Stimulated activated CD4-positive, alpha-beta T cell treated with anti-CD3 and anti-CD28 coated beads, Interleukin-4, amount 100 ng/mL, for 48 hours (primary cell): ENCODE results near the gene CFAP61.

Source experiments
- DNase-seq, 2 donors: peaks; one replicate each; pipeline ENCODE4 v3.0.0-alpha.2; 2020; ENCODE audit warnings: low read depth in 2 of 2

The CFAP61 gene

DNA sequence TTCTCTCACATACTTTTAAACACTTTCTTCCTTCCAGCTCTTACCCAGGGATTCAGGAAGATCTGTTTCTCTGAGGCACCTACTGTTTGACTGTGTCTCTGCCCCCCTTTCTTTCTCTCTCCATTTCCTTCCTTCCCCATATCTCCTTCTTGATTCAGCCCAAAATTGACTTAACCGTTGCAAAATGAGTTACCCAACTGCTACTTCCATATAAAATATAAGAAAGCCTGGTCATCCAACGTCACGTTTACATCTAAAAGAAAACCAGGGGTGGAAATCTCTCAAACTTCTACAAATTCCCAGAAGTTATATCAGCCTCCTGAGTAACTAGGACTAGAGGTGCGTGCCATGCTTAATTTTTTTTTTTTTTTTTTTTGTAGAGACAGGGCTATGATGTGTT lies 220.4 kb downstream of the CFAP61 start:
- no peak for DNase-seq

GRCh38 chr20:20273286-20273685 lies 221.0 kb downstream of the CFAP61 start:
- no peak for DNase-seq

GRCh38 chr20:20274821-20275220 lies 222.5 kb downstream of the CFAP61 start:
- no peak for DNase-seq

DNA sequence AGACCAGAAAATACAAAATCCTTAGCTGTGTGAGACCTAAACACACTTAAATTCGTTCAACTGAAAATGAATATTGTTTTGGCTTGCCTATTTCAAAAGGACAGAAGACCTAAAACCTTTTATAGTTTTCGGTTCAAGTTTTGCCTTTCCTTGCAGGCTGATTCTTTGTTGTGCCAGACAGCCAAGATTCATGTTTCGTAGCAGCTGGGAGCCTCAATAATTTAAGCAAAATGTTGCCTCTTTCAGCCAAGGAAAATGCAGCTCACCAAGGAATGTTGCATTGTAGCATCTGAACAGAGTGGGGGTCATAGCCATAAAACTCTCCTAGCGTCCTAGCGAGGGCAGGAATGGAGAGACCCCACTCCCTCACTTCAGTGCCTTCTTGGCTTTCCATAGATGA lies 223.3 kb downstream of the CFAP61 start:
- DNase-seq = no peak

DNA sequence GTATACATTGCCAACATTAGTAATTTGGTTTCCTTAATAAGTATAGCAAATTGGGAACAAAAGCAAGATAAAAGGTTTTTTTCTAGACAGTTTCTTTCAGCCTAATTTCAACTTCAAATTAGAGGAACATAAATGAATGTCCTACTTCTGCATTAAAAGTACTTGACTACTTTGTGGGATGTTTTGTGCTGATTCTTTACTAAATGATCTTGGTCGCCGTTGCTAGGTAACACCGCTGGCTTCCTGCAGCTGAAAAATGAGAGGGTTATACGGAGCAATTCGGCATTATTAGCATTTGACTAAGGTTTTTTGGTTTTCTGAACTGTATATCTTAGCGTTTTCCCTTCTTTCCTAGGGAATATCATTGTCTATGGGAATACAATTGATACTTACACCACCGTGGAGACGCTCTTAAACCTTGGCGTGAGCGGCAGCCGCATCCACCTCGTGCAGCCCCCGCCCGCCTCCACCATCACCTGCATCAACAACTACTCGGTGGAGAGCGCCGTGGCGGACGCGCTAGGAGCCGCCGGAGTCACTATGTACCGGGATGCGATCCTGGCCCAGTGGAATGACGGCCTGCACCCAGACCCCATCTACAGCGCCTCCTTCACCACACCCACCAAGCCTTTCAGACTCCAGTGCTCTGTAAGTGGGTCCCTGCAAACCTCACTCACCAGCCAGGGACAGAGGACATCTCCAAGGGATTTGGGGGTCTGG lies 224.6 kb downstream of the CFAP61 start:
- DNase-seq = no peak

DNA sequence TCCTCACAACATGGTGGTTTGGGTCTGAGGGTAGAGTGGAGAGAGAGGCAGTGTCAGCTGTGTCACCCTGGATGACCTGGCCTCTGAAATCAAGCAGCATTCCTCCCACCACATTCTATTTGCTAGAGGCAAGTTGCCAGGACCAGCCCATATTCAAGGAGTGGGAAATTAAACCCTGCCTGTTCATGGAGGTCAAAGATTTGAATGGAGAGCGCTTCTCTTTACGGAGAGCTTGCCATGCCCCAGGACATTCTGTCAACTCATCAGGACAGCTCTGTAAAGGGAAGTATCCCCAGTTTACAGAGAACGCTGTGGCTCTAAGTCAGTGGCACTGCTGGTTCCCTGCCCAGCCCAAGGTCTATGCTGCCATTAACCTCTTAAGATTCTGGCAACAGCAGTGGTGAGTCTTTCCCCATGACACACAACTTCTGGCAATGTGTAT lies 225.6 kb downstream of the CFAP61 start:
- no peak for DNase-seq

GRCh38 chr20:20286061-20286460 lies 233.7 kb downstream of the CFAP61 start:
- no peak for DNase-seq

GRCh38 chr20:20289331-20289730 lies 237.0 kb downstream of the CFAP61 start:
- no peak for DNase-seq

DNA sequence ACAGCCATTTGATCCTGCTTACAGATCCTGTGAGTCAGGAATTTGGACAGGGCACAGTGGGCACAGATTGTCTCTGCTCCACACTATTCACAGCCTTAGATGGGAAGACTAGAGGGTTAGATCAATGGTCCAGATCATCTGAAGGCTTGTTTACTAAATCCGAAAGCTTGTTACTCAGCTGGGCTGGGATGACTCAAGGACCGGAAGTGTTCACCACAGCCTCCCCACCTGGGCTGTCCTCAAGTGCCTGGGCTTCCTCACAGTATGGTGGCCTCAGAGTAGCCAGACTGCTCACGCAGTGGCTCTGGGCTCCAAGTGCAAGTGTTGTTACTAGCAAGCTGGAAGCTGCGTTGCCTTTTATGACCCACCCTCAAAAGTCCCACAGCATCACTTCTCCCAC lies 240.1 kb downstream of the CFAP61 start:
- DNase-seq = no peak

- DNase-seq = no peak
Observed at GRCh38 chr20:20293141-20293540, 240.8 kb downstream of the CFAP61 start.

GRCh38 chr20:20293691-20294385 lies 241.5 kb downstream of the CFAP61 start:
- no peak for DNase-seq

GRCh38 chr20:20295621-20296498 lies 243.5 kb downstream of the CFAP61 start:
- DNase-seq = no peak

DNA sequence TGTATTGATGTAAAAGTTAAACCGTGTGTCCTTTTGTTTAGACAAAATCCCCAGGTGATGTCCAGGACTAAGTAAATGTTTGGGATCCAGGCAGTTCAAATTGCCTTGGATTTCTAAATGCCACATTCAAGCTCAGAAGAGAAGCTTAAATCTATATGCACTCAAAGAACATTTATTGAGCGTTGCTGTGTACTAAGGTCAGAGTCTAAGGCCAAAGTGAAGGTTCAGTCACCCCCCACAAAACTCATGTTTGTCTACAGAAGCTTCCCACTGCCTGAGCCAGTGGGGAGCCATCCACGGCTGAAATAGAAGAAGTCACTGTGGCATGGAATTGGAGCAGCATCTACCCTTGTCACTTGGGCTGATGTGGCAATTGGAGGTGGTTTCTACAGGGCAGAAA lies 244.8 kb downstream of the CFAP61 start:
- no peak for DNase-seq

DNA sequence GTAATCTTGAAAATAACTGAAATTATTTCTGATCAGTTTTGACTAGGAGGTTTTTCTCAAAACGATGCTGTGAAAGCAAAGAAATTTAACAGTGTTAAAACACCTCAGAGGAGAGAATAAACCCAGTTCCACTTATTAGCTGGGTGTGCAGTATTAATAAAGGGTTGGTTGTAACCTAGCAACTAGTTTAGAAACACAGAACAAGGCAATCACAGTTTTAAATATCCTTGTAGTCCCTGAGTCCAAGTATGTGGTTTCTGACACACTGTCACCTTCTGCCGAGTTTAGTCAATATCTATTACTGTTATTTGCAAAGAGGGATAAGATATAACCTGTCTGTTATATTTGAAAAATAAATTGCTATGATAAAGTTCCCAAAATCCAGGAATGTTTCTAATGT lies 245.4 kb downstream of the CFAP61 start:
- no peak for DNase-seq

GRCh38 chr20:20299904-20300303 lies 247.6 kb downstream of the CFAP61 start:
- no peak for DNase-seq

- DNase-seq = no peak
Observed at GRCh38 chr20:20303320-20303719, 251.0 kb downstream of the CFAP61 start.

GRCh38 chr20:20303742-20304141 lies 251.4 kb downstream of the CFAP61 start:
- no peak for DNase-seq

DNA sequence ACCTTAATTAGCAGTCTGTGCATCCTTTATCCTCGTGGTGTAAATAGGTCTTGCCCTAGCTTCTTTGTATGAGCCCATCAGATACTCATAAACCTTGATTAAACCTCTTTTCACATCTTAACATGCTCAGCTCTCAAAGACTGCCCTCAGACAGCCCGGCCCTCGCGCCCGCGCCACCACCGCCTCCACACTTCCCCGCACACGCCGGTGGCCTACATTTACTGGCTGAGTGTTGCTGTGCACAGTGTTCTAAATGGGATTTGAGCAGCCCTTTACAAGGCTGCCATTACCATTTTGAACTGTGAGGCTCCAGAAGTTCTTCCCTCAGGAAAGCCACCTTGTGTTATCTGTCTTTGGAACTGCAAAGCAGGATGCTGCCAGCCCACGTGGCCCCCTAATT lies 252.6 kb downstream of the CFAP61 start:
- DNase-seq = no peak

DNA sequence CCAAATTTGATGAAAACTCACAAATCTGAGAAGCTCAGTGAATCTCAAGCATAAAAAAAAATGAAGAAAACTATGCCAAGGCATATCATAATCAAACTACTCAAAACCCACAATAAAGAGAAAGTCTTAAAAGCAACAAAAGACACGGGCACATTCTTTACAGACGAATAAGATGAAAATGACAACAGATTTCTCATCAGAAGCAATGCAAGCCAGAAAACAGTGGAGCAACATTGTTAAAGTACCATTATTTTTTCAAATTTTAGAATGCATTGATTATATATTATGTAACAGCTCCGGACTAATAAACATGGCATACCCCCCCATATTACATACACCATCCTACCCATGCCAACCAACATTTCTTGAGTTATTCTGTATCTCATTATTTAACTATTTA lies 260.2 kb downstream of the CFAP61 start:
- no peak for DNase-seq

DNA sequence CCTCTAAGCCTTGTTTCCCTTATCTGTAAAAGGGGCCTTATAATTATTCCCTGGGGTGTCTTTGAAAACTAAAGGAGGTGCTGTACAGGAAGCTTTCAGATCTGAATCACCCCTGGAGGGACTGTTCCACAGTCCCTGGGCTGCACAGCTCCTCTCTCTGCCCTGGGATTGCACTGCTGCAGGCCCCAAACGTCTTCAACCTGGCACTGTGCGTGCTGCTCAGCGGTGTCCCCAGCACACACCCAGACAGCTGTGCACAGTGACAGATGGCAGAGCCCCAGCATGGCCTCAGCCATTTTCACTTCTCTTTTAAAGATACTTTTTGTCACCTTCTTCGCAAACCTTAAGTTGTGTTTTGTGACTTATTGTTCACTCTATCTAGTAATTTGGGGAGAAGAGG lies 264.9 kb downstream of the CFAP61 start:
- DNase-seq = no peak

- no peak for DNase-seq
Observed at GRCh38 chr20:20317621-20318364, 265.5 kb downstream of the CFAP61 start.
